GM10248 (cell line): ENCODE measurements around the gene LEMD3.

Source experiments
- CTCF ChIA-PET: fragments of 300-600 bp; sonication (Branson Sonifier 250); formaldehyde crosslinking; extraction: SDS; loops from one replicate; lab custom pipeline; 2021; ENCODE audit warnings: antibody characterized with exemption; lab: Yijun Ruan, JAX
- POLR2A ChIA-PET: fragments of 350-650 bp; sonication (Branson Sonifier 250); formaldehyde crosslinking; extraction: SDS; loops from one replicate; lab custom pipeline; 2020; ENCODE audit warnings: antibody characterized with exemption; lab: Yijun Ruan, JAX
- DNase-seq: peaks from one replicate; pipeline ENCODE4 v3.0.0; 2012; ENCODE audit errors: extremely low spot score
- CTCF ChIP-seq: IDR thresholded peaks from 2 replicates; pipeline ENCODE4 v1.5.1; 2012; ENCODE audit warnings: mild to moderate bottlenecking, low read depth; ENCODE audit errors: extremely low read depth, missing control alignments, control extremely low read depth

The LEMD3 gene

GRCh38 chr12:65196762-65197567 lies 27.6 kb downstream of the LEMD3 start:
- DNase-seq, result no peak
- POLR2A ChIA-PET, result no interaction called here
- CTCF ChIA-PET, result interaction anchor here (0.9 to 4.1 kb wide), 4 partner anchors 12 to 1317 kb away, joined by 3 to 18 read pairs (median 6); no protein-coding TSS in a partner anchor
- TF ChIP-seq CTCF, result no peak

- no peak for DNase-seq
- no peak for TF ChIP-seq CTCF
- ChIA-PET POLR2A (no interaction called here), CTCF (no interaction called here)
Measured at GRCh38 chr12:65199604-65200003, 30.2 kb downstream of the LEMD3 start.

GRCh38 chr12:65200007-65200665 lies 30.8 kb downstream of the LEMD3 start:
- TF ChIP-seq CTCF, result no peak
- no peak for DNase-seq
- CTCF ChIA-PET, result no interaction called here
- POLR2A ChIA-PET, result no interaction called here

GRCh38 chr12:65203376-65203775 lies 34.0 kb downstream of the LEMD3 start:
- POLR2A ChIA-PET, result no interaction called here
- CTCF ChIA-PET, result interaction anchor here (1.5 to 2.8 kb wide), 2 partner anchors 9 to 14 kb away, joined by 3 to 9 read pairs; no protein-coding TSS in a partner anchor
- no peak for TF ChIP-seq CTCF
- DNase-seq, result no peak

- CTCF ChIA-PET, result interaction anchor here (1.5 to 2.8 kb wide), 2 partner anchors 11 to 12 kb away, joined by 3 to 9 read pairs; no protein-coding TSS in a partner anchor
Measured at GRCh38 chr12:65204886-65205525, 35.6 kb downstream of the LEMD3 start.

More at GRCh38 chr12:65204886-65205525, 35.6 kb downstream of the LEMD3 start:
- no peak for DNase-seq
- POLR2A ChIA-PET, result no interaction called here
- no peak for TF ChIP-seq CTCF
